Osteocyte (in vitro differentiated cells): ENCODE measurements around the gene GPHN. TPM values are rescaled to one million over a fixed set of nuclear protein-coding genes. Genes with fewer than 3 reads are reported as not detected.
A peak's percentile ranks its signal among the peaks of the same experiment; 100 is the strongest.

ENCODE experiments used
- DNase-seq: peaks from one replicate; pipeline ENCODE4 v3.0.0; 2021; ENCODE audit warnings: mixed read lengths; ENCODE audit not compliant: unreplicated experiment; ENCODE audit errors: extremely low spot score
- H3K27ac Mint-ChIP-seq: one replicate; pipeline ENCODE4 v1.8.0; 2021; ENCODE audit warnings: mild to moderate bottlenecking, mixed read lengths; ENCODE audit not compliant: unreplicated experiment
- H3K27me3 Mint-ChIP-seq: one replicate; pipeline ENCODE4 v1.8.0; 2021; ENCODE audit warnings: mixed read lengths; ENCODE audit not compliant: unreplicated experiment
- H3K36me3 Mint-ChIP-seq: one replicate; pipeline ENCODE4 v1.8.0; 2021; ENCODE audit warnings: mixed read lengths; ENCODE audit not compliant: unreplicated experiment
- H3K4me1 Mint-ChIP-seq: one replicate; pipeline ENCODE4 v1.8.0; 2021; ENCODE audit warnings: mixed read lengths; ENCODE audit not compliant: unreplicated experiment
- H3K4me3 Mint-ChIP-seq: one replicate; pipeline ENCODE4 v1.8.0; 2021; ENCODE audit warnings: mild to moderate bottlenecking, moderate library complexity, mixed read lengths; ENCODE audit not compliant: unreplicated experiment
- H3K9me3 Mint-ChIP-seq: one replicate; pipeline ENCODE4 v1.8.0; 2021; ENCODE audit warnings: mixed read lengths; ENCODE audit not compliant: unreplicated experiment
- total RNA-seq: library from RNA; stranded (reverse); gene quantifications from 2 replicates; pipeline ENCODE4 v1.2.1, GENCODE V29; 2021
- TF ChIP-seq, protein P1 (sequence below): fragments of 200-600 bp; sonication (generic); IDR thresholded peaks from 2 replicates; pipeline ENCODE4 v1.5.0; 2021; ENCODE audit warnings: antibody characterized with exemption, mild to moderate bottlenecking, moderate library complexity

The GPHN gene
- total RNA-seq, 1 donor from 2014 or later = 17.7 TPM

- Mint-ChIP-seq H3K27me3 (no peaks in the 10 kb centered on the region), H3K4me3 (no peak overlapping the region), H3K4me1 (no peaks in the 10 kb centered on the region), H3K36me3 (no peaks in the 10 kb centered on the region), H3K27ac (no peak overlapping the region), H3K9me3 (no peaks in the 10 kb centered on the region)
- TF ChIP-seq, protein P1, sequence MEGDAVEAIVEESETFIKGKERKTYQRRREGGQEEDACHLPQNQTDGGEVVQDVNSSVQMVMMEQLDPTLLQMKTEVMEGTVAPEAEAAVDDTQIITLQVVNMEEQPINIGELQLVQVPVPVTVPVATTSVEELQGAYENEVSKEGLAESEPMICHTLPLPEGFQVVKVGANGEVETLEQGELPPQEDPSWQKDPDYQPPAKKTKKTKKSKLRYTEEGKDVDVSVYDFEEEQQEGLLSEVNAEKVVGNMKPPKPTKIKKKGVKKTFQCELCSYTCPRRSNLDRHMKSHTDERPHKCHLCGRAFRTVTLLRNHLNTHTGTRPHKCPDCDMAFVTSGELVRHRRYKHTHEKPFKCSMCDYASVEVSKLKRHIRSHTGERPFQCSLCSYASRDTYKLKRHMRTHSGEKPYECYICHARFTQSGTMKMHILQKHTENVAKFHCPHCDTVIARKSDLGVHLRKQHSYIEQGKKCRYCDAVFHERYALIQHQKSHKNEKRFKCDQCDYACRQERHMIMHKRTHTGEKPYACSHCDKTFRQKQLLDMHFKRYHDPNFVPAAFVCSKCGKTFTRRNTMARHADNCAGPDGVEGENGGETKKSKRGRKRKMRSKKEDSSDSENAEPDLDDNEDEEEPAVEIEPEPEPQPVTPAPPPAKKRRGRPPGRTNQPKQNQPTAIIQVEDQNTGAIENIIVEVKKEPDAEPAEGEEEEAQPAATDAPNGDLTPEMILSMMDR = peak; percentile 26
- DNase-seq = no peak
Observed at GRCh38 chr14:67151082-67151666, 643.2 kb downstream of the GPHN start.

- no peak for DNase-seq
- Mint-ChIP-seq H3K9me3 (no peaks in the 10 kb centered on the region), H3K4me1 (no peaks in the 10 kb centered on the region), H3K27ac (no peak overlapping the region), H3K27me3 (no peaks in the 10 kb centered on the region), H3K4me3 (no peak overlapping the region), H3K36me3 (no peaks in the 10 kb centered on the region)
- TF ChIP-seq, protein P1 = no peak
Observed at GRCh38 chr14:67158566-67158965, 650.6 kb downstream of the GPHN start.

- DNase-seq = no peak
- H3K9me3 Mint-ChIP-seq = no peaks in the 10 kb centered on the region
- no peaks in the 10 kb centered on the region for H3K36me3 Mint-ChIP-seq
- no peaks in the 10 kb centered on the region for H3K27me3 Mint-ChIP-seq
- TF ChIP-seq, protein P1 = no peak
- no peak overlapping the region for H3K4me3 Mint-ChIP-seq
- no peak overlapping the region for H3K27ac Mint-ChIP-seq
- no peaks in the 10 kb centered on the region for H3K4me1 Mint-ChIP-seq
Observed at GRCh38 chr14:67162385-67162784, 654.4 kb downstream of the GPHN start.

DNA sequence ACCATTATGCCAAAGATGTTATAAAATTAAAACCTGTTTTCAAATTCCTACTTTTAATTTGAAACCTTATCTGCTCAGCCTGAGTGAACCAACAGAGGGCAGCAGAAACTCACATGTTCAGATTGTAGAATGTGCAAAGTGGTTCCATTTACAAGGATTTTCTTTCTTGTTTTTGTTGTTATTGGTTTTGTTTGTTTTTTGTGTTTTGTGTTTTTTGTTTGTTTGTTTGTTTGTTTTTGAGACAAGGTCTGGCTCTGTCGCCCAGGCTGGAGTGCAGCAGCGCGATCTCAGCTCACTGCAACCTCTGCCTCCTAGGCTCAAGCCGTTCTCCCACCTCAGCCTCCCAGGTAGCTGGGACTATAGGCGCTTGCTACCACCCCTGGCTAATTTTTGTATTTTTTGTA is 658.5 kb downstream of the GPHN start:
- H3K9me3 Mint-ChIP-seq = no peaks in the 10 kb centered on the region
- no peak for DNase-seq
- no peaks in the 10 kb centered on the region for H3K36me3 Mint-ChIP-seq
- H3K4me3 Mint-ChIP-seq = no peak overlapping the region
- no peak overlapping the region for H3K27ac Mint-ChIP-seq
- H3K4me1 Mint-ChIP-seq = peaks cover 5% of the 10 kb centered on the region
- TF ChIP-seq, protein P1 = peak; percentile 91
- H3K27me3 Mint-ChIP-seq = no peaks in the 10 kb centered on the region

GRCh38 chr14:67167420-67168109 is 659.6 kb downstream of the GPHN start:
- Mint-ChIP-seq H3K27ac (no peak overlapping the region), H3K4me3 (no peak overlapping the region), H3K4me1 (peaks cover 5% of the 10 kb centered on the region), H3K36me3 (peaks cover 4% of the 10 kb centered on the region), H3K27me3 (no peaks in the 10 kb centered on the region), H3K9me3 (no peaks in the 10 kb centered on the region)
- TF ChIP-seq, protein P1 = no peak
- no peak for DNase-seq
